ENCODE results near the gene PLXNA3.

Gene PLXNA3

DNA sequence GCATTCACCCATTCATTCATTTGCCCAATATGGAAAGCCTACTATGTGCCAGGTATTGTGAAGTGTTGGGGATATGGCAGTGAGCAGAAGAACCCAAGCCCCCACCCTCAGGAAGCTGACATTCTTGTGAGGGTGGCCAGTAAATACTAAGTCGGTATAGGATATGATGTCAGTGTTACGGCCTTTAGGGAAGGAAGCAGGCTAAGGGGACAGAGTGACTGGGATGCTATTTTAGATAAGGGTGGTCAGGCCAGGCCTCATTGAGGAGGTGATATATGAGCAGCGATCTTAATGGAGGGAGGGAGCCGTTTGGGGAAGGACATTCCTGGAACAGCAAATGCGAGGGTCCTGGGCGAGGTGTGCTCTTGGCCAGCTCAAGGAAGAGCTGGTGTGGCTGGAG lies 27.6 kb upstream of the PLXNA3 start:
- Mint-ChIP-seq H3K4me1 (ENCODE audit: low read depth) (peaks cover 20% of the 10 kb centered on the region), H3K27ac (peak overlapping the region; percentile 22), H3K27me3 (no peaks in the 10 kb centered on the region), H3K4me3 (peak overlapping the region; percentile 3), H3K36me3 (ENCODE audit: low read depth) (peaks cover 2% of the 10 kb centered on the region), H3K9me3 (no peaks in the 10 kb centered on the region)

DNA sequence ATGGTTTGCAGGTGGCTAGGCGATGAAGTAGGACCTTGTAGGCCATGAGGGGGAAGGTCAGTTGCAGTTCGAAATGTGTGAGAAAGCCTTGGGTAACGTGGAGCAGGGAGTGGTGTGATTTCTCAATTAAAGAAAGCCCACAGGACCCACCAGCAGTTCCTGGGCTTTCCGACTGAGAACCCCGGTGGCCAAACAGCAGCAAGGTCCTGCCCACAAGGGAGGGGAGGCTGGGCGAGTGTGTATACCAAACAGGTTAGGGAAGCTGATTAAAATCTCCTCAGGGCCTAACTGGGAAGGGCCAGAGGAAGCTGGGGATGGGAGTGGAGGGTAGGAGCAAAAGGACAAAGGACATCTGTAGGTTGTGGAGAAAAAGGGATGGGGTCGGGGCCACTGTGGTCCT lies 27.2 kb upstream of the PLXNA3 start:
- Mint-ChIP-seq H3K4me3 (no peak overlapping the region), H3K36me3 (ENCODE audit: low read depth) (peaks cover 7% of the 10 kb centered on the region), H3K4me1 (ENCODE audit: low read depth) (peaks cover 20% of the 10 kb centered on the region), H3K27me3 (no peaks in the 10 kb centered on the region), H3K9me3 (no peaks in the 10 kb centered on the region), H3K27ac (peak overlapping the region; percentile 22)

DNA sequence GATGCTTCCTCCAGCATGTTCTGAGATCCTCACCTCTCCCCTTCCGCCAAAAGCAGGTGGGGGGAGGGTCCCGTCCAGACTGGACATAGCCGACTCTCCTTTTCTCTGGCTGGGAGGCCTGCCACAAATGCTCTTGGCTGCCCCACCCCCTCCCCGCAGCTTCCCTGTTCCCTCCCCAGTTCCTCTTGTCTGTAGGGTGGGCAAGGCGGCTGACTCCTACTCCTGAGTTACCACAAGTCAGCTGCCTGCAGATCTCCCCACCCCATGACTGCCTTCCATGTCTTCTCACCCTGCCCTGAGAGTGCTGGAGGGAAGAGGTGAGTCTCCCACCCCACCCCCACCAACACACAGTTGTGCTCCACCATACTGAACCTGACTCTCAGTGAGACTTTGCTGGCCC lies 26.7 kb upstream of the PLXNA3 start:
- Mint-ChIP-seq H3K4me3 (no peak overlapping the region), H3K27me3 (no peaks in the 10 kb centered on the region), H3K9me3 (no peaks in the 10 kb centered on the region), H3K27ac (peak overlapping the region; percentile 36), H3K4me1 (ENCODE audit: low read depth) (peaks cover 25% of the 10 kb centered on the region), H3K36me3 (ENCODE audit: low read depth) (peaks cover 11% of the 10 kb centered on the region)

DNA sequence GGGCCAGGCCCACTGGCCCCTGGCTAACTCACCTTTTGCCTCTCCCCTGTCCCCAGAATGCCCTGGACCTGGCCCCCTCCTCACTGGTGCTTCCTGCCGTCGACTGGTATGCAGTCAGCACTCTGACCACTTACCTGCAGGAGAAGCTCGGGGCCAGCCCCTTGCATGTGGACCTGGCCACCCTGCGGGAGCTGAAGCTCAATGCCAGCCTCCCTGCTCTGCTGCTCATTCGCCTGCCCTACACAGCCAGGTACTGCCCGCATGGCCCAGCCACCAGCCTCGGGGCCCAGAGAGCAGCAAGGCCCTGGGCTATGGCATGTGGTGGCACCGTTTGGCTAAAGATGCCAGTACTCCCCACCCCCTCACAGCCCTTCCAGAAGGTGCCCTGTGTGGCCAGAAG lies 25.9 kb upstream of the PLXNA3 start:
- no peak overlapping the region for H3K4me3 Mint-ChIP-seq
- peaks cover 25% of the 10 kb centered on the region for H3K4me1 Mint-ChIP-seq (ENCODE audit: low read depth)
- no peaks in the 10 kb centered on the region for H3K27me3 Mint-ChIP-seq
- no peak overlapping the region for H3K27ac Mint-ChIP-seq
- no peaks in the 10 kb centered on the region for H3K9me3 Mint-ChIP-seq
- peaks cover 11% of the 10 kb centered on the region for H3K36me3 Mint-ChIP-seq (ENCODE audit: low read depth)

DNA sequence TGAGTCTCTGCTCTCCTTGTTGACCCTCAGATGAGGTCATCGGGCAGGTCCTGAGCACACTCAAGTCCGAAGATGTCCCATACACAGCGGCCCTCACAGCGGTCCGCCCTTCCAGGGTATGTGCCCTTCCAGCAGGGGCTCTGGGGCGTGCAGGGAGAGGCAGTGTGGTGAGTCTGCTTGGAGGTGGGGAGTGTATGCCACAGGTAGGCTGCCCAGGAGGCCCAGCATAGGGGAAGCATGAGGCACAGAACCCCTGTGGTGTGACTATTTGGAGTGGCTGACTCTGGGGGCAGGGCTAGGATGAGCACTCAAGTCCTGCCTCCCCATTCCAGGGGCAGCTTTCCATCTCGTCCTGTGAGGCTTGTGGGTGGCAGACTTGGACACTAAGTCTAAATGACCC lies 24.5 kb upstream of the PLXNA3 start:
- Mint-ChIP-seq H3K27ac (no peak overlapping the region), H3K36me3 (ENCODE audit: low read depth) (peaks cover 11% of the 10 kb centered on the region), H3K4me1 (ENCODE audit: low read depth) (peaks cover 30% of the 10 kb centered on the region), H3K9me3 (no peaks in the 10 kb centered on the region), H3K4me3 (no peak overlapping the region), H3K27me3 (no peaks in the 10 kb centered on the region)

DNA sequence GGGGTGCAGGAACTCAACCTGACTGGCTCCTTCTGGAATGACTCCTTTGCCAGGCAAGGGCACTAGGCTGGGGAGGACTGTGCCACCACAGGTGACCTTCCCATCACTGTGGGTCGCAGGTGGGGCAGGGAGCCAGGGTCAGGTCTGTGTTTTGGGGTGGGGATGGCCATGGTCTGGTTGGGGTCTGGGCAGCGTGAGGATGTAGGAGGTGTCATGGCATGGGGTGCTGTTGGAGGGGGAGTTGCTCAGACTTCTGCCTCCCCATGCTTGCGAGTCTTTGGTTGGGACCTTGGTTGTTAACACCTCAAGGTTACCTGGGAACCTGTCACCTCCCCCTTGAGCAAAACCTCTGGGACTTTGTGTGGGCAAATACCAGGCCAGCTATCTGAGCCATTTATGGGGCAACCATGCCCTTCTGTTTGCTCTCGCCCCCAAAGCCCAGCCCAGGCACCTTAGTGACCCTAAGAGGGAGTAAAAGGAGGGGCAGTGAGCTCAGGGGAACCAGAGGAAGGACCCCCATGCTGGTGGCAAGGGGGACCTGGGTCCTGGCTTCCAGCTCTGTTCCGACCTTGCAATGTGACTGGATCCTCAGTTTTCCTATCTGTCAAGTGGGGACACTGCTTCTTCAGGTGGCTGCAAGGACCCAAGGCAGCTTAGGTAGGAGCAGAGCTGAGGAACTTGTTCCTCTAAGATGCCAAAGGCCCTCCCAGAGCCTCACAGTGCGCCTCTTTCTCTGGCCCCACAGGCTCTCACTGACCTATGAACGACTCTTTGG lies 23.5 kb upstream of the PLXNA3 start:
- Mint-ChIP-seq H3K4me3 (no peak overlapping the region), H3K27me3 (no peaks in the 10 kb centered on the region), H3K4me1 (ENCODE audit: low read depth) (peaks cover 28% of the 10 kb centered on the region), H3K9me3 (no peaks in the 10 kb centered on the region), H3K36me3 (ENCODE audit: low read depth) (peaks cover 14% of the 10 kb centered on the region), H3K27ac (no peak overlapping the region)

DNA sequence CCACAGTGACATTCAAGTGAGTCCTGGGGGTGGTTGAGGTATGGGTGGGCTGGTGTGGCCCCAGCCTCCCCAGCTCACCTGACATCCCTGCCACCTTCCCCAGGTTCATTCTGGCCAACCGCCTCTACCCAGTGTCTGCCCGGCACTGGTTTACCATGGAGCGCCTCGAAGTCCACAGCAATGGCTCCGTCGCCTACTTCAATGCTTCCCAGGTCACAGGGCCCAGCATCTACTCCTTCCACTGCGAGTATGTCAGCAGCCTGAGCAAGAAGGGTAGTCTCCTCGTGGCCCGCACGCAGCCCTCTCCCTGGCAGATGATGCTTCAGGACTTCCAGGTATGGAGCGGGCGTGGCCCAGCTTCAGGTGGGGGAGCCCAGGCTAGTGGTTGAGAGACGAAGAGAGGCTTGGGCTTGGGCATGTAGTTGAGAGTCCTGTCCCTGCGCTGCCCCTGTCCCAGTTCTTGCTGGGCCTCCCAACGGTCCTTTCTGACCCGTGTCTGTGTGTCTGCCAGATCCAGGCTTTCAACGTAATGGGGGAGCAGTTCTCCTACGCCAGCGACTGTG lies 22.8 kb upstream of the PLXNA3 start:
- no peaks in the 10 kb centered on the region for H3K27me3 Mint-ChIP-seq
- H3K27ac Mint-ChIP-seq: no peak overlapping the region
- peaks cover 14% of the 10 kb centered on the region for H3K36me3 Mint-ChIP-seq (ENCODE audit: low read depth)
- H3K4me1 Mint-ChIP-seq (ENCODE audit: low read depth): peaks cover 24% of the 10 kb centered on the region
- H3K9me3 Mint-ChIP-seq: no peaks in the 10 kb centered on the region
- no peak overlapping the region for H3K4me3 Mint-ChIP-seq

DNA sequence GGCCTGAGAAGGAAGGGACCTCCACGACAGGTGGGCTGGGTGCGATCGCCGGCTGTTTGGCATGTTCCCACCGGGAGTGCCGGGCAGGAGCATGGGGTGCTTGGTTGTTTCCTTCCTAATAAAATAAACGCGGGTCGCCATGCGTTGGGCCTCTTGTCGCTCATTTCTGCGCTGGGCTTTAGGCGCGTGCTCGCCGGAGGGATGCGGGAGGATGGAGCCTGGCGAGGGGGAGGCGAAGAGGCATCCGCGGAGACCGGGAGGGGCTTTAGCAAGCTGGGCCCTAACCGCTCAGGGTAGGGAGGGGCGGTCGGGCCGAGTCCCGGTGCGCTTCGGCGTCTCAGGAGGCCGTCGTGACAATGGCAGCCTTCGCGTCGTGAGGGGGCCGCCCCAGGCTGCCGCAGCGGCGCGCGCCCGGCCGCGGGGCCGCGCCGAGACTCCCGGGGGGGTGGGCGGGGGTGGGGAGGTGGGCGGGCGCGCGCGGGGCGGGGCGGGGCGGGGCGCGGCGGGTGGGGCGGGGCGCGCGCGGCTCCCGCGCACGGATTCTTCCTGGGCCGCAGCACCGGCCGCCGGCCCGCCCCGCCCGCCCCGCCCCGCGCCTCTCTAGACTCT lies 21.6 kb upstream of the PLXNA3 start:
- peaks cover 20% of the 10 kb centered on the region for H3K4me1 Mint-ChIP-seq (ENCODE audit: low read depth)
- peak overlapping the region; percentile 85 for H3K27ac Mint-ChIP-seq
- peaks cover 14% of the 10 kb centered on the region for H3K36me3 Mint-ChIP-seq (ENCODE audit: low read depth)
- no peaks in the 10 kb centered on the region for H3K27me3 Mint-ChIP-seq
- H3K9me3 Mint-ChIP-seq: no peaks in the 10 kb centered on the region
- H3K4me3 Mint-ChIP-seq: peak overlapping the region; percentile 70

DNA sequence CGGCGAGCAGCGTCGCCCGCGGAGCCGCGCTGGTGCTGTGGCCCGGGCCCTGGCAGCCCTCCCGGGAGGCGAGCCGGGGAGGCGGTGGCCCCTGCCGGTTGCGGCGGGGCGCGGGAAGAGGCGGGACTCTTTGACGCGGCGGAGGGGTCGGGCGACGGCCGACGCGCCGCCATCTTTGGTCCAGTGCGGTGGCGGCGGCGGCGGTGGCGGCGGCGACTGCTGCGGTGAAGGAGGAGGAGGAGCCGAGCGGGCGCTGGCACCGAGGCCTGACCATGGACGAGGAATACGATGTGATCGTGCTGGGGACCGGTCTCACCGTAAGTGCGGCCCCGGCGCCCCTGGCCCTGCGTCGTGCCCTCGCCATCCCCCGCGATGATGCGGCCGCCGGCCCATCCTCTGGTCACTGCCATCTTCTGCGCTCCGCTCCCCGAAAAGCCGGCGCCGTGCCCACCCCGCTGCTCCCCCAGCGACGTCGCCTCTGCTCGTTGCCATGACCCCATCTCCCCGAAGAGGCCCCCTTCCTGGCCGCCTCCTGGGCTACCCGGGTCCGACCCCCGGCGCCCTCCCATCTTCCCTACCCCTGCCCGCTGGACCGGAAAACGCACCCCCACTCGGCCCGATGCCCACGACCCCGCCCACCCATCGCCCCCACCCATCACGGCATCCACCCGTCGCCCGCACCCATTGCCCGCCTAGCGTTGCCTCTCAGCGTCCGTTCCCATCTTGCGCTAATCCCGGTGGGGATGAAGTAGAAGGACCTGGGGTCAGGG lies 20.9 kb upstream of the PLXNA3 start, which contains the start of gene GDI1:
TSS of gene GDI1 (plus strand) at position 172 of the 770 bp plus-strand sequence. CDS start at position 273, 101 bp downstream.
- Mint-ChIP-seq H3K4me3 (peak within 1 kb of the TSS; percentile 85), H3K4me1 (ENCODE audit: low read depth) (peaks cover 20% of the 10 kb centered on the region), H3K9me3 (no peaks in the 10 kb centered on the region), H3K36me3 (ENCODE audit: low read depth) (peaks cover 14% of the 10 kb centered on the region), H3K27me3 (no peaks in the 10 kb centered on the region), H3K27ac (peak within 1 kb of the TSS; percentile 85)

DNA sequence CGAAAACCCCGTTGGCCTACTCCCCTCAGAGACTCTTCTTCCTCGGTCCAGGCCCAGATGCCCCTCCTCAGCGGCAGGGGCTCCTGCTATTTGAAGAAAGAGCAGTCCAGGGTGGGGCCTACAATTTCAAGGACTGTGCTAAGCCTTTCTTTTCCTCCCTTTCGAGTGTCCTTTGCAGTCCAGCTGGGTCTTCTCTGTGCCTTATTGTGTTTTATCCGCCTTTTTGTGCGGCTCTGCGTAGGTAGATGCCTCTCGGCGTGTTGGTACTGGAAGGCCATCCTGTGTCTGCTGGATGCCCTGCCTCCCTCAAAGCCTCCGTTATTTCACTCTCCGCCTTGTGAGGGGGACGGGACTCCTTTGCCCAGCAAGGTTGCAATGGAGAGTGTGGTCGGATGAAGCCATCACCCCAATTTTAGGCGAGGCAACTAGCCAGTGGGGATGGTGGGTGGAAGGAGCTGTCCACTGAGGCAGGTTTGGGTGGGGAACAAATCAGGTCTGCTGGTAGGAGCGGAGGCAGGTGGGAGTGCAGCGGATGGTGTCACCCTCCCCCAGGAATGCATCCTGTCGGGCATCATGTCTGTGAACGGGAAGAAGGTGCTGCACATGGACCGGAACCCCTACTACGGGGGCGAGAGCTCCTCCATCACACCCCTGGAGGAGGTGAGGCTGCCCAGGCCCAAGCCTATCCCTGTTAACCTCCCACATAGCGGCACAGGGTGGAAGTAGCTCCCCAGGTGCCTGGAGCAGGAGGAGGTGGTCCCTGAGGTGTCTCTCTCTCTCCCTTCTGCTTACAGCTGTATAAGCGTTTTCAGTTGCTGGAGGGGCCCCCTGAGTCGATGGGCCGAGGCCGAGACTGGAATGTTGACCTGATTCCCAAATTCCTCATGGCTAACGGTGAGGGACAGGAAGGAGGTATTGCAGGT lies 19.8 kb upstream of the PLXNA3 start:
- peak overlapping the region; percentile 82 for H3K27ac Mint-ChIP-seq

DNA sequence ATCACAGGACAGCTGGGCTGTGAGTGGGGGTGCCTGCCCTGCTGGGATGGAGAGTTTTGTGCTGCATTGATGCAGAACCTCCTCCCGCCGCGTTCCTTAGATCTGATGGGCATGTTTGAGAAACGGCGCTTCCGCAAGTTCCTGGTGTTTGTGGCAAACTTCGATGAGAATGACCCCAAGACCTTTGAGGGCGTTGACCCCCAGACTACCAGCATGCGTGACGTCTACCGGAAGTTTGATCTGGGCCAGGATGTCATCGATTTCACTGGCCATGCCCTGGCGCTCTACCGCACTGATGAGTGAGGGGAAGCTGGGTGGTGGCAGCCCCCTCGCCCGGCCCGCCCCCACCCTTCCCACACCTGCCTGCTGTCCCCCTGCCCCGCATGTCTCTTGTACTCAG lies 18.2 kb upstream of the PLXNA3 start:
- no peaks in the 10 kb centered on the region for H3K9me3 Mint-ChIP-seq
- no peak overlapping the region for H3K27ac Mint-ChIP-seq
- no peaks in the 10 kb centered on the region for H3K27me3 Mint-ChIP-seq
- H3K36me3 Mint-ChIP-seq (ENCODE audit: low read depth): peaks cover 14% of the 10 kb centered on the region
- H3K4me3 Mint-ChIP-seq: no peak overlapping the region
- H3K4me1 Mint-ChIP-seq (ENCODE audit: low read depth): peaks cover 24% of the 10 kb centered on the region

More for the DNA sequence above, 19.8 kb upstream of the PLXNA3 start:
- no peaks in the 10 kb centered on the region for H3K9me3 Mint-ChIP-seq
- peak overlapping the region; percentile 85 for H3K4me3 Mint-ChIP-seq
- H3K36me3 Mint-ChIP-seq (ENCODE audit: low read depth): peaks cover 14% of the 10 kb centered on the region
- H3K4me1 Mint-ChIP-seq (ENCODE audit: low read depth): peaks cover 20% of the 10 kb centered on the region
- H3K27me3 Mint-ChIP-seq: no peaks in the 10 kb centered on the region

DNA sequence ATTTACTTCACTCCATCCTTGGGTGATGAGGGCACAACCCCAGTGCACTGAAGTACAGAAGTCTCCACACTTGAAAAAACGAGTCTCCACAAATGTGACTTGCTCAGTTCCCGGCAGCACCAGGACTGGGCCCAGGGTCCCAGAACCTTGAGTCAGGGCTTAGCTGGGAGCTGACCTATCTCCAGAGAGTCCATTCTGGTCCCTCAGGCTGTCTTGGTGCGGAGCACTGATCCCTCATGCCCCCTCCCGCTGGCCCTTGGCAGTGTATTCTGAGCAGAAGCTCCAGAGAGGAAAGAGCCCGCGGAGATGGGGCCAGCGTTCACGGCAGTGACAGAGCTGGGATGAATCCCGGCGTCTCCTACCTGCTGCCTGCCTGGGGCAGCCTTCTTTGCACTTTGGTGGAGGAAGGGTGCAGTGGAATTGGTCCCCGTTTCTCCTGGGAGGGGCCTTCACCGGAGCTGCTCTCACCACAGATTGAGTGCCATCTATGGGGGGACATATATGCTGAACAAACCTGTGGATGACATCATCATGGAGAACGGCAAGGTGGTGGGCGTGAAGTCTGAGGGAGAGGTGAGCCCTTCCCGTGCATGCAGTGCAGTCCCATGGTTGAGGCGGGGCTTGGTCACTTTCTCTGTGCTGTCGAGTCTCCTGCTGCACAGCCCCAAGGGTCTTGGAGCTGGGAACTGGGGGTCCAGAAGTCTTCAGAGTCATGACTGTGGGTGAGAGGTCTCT lies 17.3 kb upstream of the PLXNA3 start:
- Mint-ChIP-seq H3K4me3 (no peak overlapping the region), H3K9me3 (no peaks in the 10 kb centered on the region), H3K27ac (no peak overlapping the region), H3K27me3 (no peaks in the 10 kb centered on the region), H3K36me3 (ENCODE audit: low read depth) (peaks cover 9% of the 10 kb centered on the region), H3K4me1 (ENCODE audit: low read depth) (peaks cover 24% of the 10 kb centered on the region)

DNA sequence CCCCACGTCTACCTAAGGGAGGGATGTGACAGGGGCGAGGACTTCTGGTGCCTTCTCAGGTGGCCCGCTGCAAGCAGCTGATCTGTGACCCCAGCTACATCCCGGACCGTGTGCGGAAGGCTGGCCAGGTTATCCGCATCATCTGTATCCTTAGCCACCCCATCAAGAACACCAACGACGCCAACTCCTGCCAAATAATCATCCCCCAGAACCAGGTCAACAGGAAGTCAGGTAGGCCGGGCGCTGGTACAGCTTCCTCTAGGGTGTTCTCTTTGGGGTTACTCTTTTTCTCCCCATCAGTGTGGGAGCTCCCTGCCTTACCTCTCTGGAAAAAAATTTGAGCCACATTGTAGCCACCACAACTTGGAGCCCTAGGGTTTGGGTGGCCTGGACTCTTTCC lies 16.5 kb upstream of the PLXNA3 start:
- H3K36me3 Mint-ChIP-seq (ENCODE audit: low read depth): peaks cover 3% of the 10 kb centered on the region
- peaks cover 19% of the 10 kb centered on the region for H3K4me1 Mint-ChIP-seq (ENCODE audit: low read depth)
- H3K4me3 Mint-ChIP-seq: no peak overlapping the region
- H3K27me3 Mint-ChIP-seq: no peaks in the 10 kb centered on the region
- no peaks in the 10 kb centered on the region for H3K9me3 Mint-ChIP-seq
- H3K27ac Mint-ChIP-seq: no peak overlapping the region

Measured in stimulated activated naive CD8-positive, alpha-beta T cell treated with anti-CD3 and anti-CD28 coated beads, Interleukin-15, Interleukin-2, amounts not matched to agents 100 ng/mL and 50 ng/mL, for 24 hours (primary cell).